ENCODE results near the gene ZNF135. TPM values are rescaled to one million over a fixed set of nuclear protein-coding genes. Genes with fewer than 3 reads are reported as not detected.

The ZNF135 gene
- total and polyA plus RNA-seq, 5 donors from 2014 or later: 0.15 to 2.7 (median 0.82) TPM

- no peaks in the 10 kb centered on the region for H3K4me1 Mint-ChIP-seq
- Histone ChIP-seq H3K36me3 (ENCODE audit: control insufficient read depth, insufficient read depth, low read length) (no peaks in the 10 kb centered on the region), H3K27ac (ENCODE audit: insufficient read depth, low read length, poor library complexity, severe bottlenecking) (no peak overlapping the region), H3K9me3 (ENCODE audit: control insufficient read depth in 2 of 2, low read length in 2 of 2) (peaks cover 4 to 63% of the 10 kb centered on the region in 2 experiments), H3K4me3 (ENCODE audit: low read depth, low read length) (no peak overlapping the region), H3K27me3 (ENCODE audit: control insufficient read depth, insufficient read depth, low read length) (no peaks in the 10 kb centered on the region), H3K4me1 (ENCODE audit: control insufficient read depth, insufficient read depth, low read length, poor library complexity, severe bottlenecking) (no peaks in the 10 kb centered on the region)
- H3K27ac Mint-ChIP-seq: no peak overlapping the region
- no peak overlapping the region for H3K4me3 Mint-ChIP-seq
- peaks cover 2% of the 10 kb centered on the region for H3K36me3 Mint-ChIP-seq
- ATAC-seq (ENCODE audit: low read depth in 2 of 2): no peak
- no peaks in the 10 kb centered on the region for H3K27me3 Mint-ChIP-seq
- H3K9me3 Mint-ChIP-seq: peaks cover 0 to 38% (median 14%) of the 10 kb centered on the region in 7 donors
- no peak for DNase-seq
Observed at GRCh38 chr19:58040751-58041525, 18.1 kb upstream of the ZNF135 start.

GRCh38 chr19:58042495-58043340 is 16.4 kb upstream of the ZNF135 start:
- Mint-ChIP-seq H3K4me3 (no peak overlapping the region), H3K27ac (no peak overlapping the region), H3K27me3 (no peaks in the 10 kb centered on the region), H3K4me1 (no peaks in the 10 kb centered on the region), H3K36me3 (peaks cover 7% of the 10 kb centered on the region), H3K9me3 (peaks cover 0 to 45% (median 11%) of the 10 kb centered on the region in 7 donors)
- DNase-seq (no peak), ATAC-seq (ENCODE audit: low read depth in 2 of 2) (no peak)
- no peaks in the 10 kb centered on the region for H3K4me1 ChIP-seq (ENCODE audit: control insufficient read depth, insufficient read depth, low read length, poor library complexity, severe bottlenecking)
- H3K27me3 ChIP-seq (ENCODE audit: control insufficient read depth, insufficient read depth, low read length): no peaks in the 10 kb centered on the region
- H3K27ac ChIP-seq (ENCODE audit: insufficient read depth, low read length, poor library complexity, severe bottlenecking): no peak overlapping the region
- H3K9me3 ChIP-seq (ENCODE audit: control insufficient read depth in 2 of 2, low read length in 2 of 2): peaks cover 5 to 75% of the 10 kb centered on the region in 2 experiments
- no peaks in the 10 kb centered on the region for H3K36me3 ChIP-seq (ENCODE audit: control insufficient read depth, insufficient read depth, low read length)
- no peak overlapping the region for H3K4me3 ChIP-seq (ENCODE audit: low read depth, low read length)

GRCh38 chr19:58044391-58044790 is 14.7 kb upstream of the ZNF135 start:
- no peaks in the 10 kb centered on the region for H3K36me3 ChIP-seq (ENCODE audit: control insufficient read depth, insufficient read depth, low read length)
- H3K4me3 Mint-ChIP-seq: no peak overlapping the region
- H3K27me3 ChIP-seq (ENCODE audit: control insufficient read depth, insufficient read depth, low read length): no peaks in the 10 kb centered on the region
- no peak overlapping the region for H3K4me3 ChIP-seq (ENCODE audit: low read depth, low read length)
- H3K9me3 ChIP-seq (ENCODE audit: control insufficient read depth in 2 of 2, low read length in 2 of 2): peaks cover 7 to 79% of the 10 kb centered on the region in 2 experiments
- H3K4me1 Mint-ChIP-seq: no peaks in the 10 kb centered on the region
- DNase-seq (no peak), ATAC-seq (ENCODE audit: low read depth in 2 of 2) (no peak)
- H3K27ac ChIP-seq (ENCODE audit: insufficient read depth, low read length, poor library complexity, severe bottlenecking): no peak overlapping the region
- peaks cover 7% of the 10 kb centered on the region for H3K36me3 Mint-ChIP-seq
- H3K4me1 ChIP-seq (ENCODE audit: control insufficient read depth, insufficient read depth, low read length, poor library complexity, severe bottlenecking): no peaks in the 10 kb centered on the region
- peaks cover 0 to 52% (median 19%) of the 10 kb centered on the region in 7 donors for H3K9me3 Mint-ChIP-seq
- H3K27ac Mint-ChIP-seq: no peak overlapping the region
- H3K27me3 Mint-ChIP-seq: no peaks in the 10 kb centered on the region

GRCh38 chr19:58044886-58045285 is 14.2 kb upstream of the ZNF135 start:
- H3K27me3 Mint-ChIP-seq: no peaks in the 10 kb centered on the region
- H3K4me3 ChIP-seq (ENCODE audit: low read depth, low read length): no peak overlapping the region
- ATAC-seq (ENCODE audit: low read depth in 2 of 2) (no peak), DNase-seq (no peak)
- H3K9me3 ChIP-seq (ENCODE audit: control insufficient read depth in 2 of 2, low read length in 2 of 2): peaks cover 7 to 83% of the 10 kb centered on the region in 2 experiments
- H3K4me1 Mint-ChIP-seq: no peaks in the 10 kb centered on the region
- H3K36me3 ChIP-seq (ENCODE audit: control insufficient read depth, insufficient read depth, low read length): no peaks in the 10 kb centered on the region
- H3K36me3 Mint-ChIP-seq: peaks cover 7% of the 10 kb centered on the region
- H3K27me3 ChIP-seq (ENCODE audit: control insufficient read depth, insufficient read depth, low read length): no peaks in the 10 kb centered on the region
- H3K27ac ChIP-seq (ENCODE audit: insufficient read depth, low read length, poor library complexity, severe bottlenecking): no peak overlapping the region
- peak overlapping the region in 1 of 3 donors; percentile 77 for H3K27ac Mint-ChIP-seq
- no peak overlapping the region for H3K4me3 Mint-ChIP-seq
- no peaks in the 10 kb centered on the region for H3K4me1 ChIP-seq (ENCODE audit: control insufficient read depth, insufficient read depth, low read length, poor library complexity, severe bottlenecking)
- H3K9me3 Mint-ChIP-seq: peaks cover 0 to 55% (median 20%) of the 10 kb centered on the region in 7 donors

- no peak for DNase-seq
Observed at GRCh38 chr19:58045411-58046050, 13.6 kb upstream of the ZNF135 start.

GRCh38 chr19:58046856-58047255 is 12.2 kb upstream of the ZNF135 start:
- no peak overlapping the region for H3K4me3 Mint-ChIP-seq
- Histone ChIP-seq H3K27me3 (ENCODE audit: control insufficient read depth, insufficient read depth, low read length) (no peaks in the 10 kb centered on the region), H3K4me3 (ENCODE audit: low read depth, low read length) (no peak overlapping the region), H3K36me3 (ENCODE audit: control insufficient read depth, insufficient read depth, low read length) (no peaks in the 10 kb centered on the region), H3K27ac (ENCODE audit: insufficient read depth, low read length, poor library complexity, severe bottlenecking) (no peak overlapping the region), H3K4me1 (ENCODE audit: control insufficient read depth, insufficient read depth, low read length, poor library complexity, severe bottlenecking) (no peaks in the 10 kb centered on the region), H3K9me3 (ENCODE audit: control insufficient read depth in 2 of 2, low read length in 2 of 2) (peaks cover 12 to 74% of the 10 kb centered on the region in 2 experiments)
- DNase-seq: no peak
- H3K27ac Mint-ChIP-seq: no peak overlapping the region
- H3K4me1 Mint-ChIP-seq: no peaks in the 10 kb centered on the region
- H3K27me3 Mint-ChIP-seq: no peaks in the 10 kb centered on the region
- H3K36me3 Mint-ChIP-seq: peaks cover 7% of the 10 kb centered on the region
- no peak for ATAC-seq (ENCODE audit: low read depth in 2 of 2)
- H3K9me3 Mint-ChIP-seq: peaks cover 0 to 61% (median 19%) of the 10 kb centered on the region in 7 donors

More at GRCh38 chr19:58045411-58046050, 13.6 kb upstream of the ZNF135 start:
- Mint-ChIP-seq H3K27me3 (no peaks in the 10 kb centered on the region), H3K36me3 (peaks cover 7% of the 10 kb centered on the region), H3K9me3 (peaks cover 0 to 58% (median 20%) of the 10 kb centered on the region in 7 donors), H3K4me3 (no peak overlapping the region), H3K27ac (no peak overlapping the region), H3K4me1 (no peaks in the 10 kb centered on the region)
- H3K9me3 ChIP-seq (ENCODE audit: control insufficient read depth in 2 of 2, low read length in 2 of 2): peaks cover 7 to 77% of the 10 kb centered on the region in 2 experiments
- H3K27ac ChIP-seq (ENCODE audit: insufficient read depth, low read length, poor library complexity, severe bottlenecking): no peak overlapping the region
- no peak overlapping the region for H3K4me3 ChIP-seq (ENCODE audit: low read depth, low read length)
- ATAC-seq (ENCODE audit: low read depth in 2 of 2): no peak
- no peaks in the 10 kb centered on the region for H3K36me3 ChIP-seq (ENCODE audit: control insufficient read depth, insufficient read depth, low read length)
- H3K4me1 ChIP-seq (ENCODE audit: control insufficient read depth, insufficient read depth, low read length, poor library complexity, severe bottlenecking): no peaks in the 10 kb centered on the region
- no peaks in the 10 kb centered on the region for H3K27me3 ChIP-seq (ENCODE audit: control insufficient read depth, insufficient read depth, low read length)

GRCh38 chr19:58047672-58048071 is 11.4 kb upstream of the ZNF135 start:
- no peak overlapping the region for H3K4me3 Mint-ChIP-seq
- ATAC-seq (ENCODE audit: low read depth in 2 of 2) (no peak), DNase-seq (no peak)
- H3K27ac Mint-ChIP-seq: no peak overlapping the region
- H3K4me1 Mint-ChIP-seq: no peaks in the 10 kb centered on the region
- H3K36me3 Mint-ChIP-seq: peaks cover 7% of the 10 kb centered on the region
- H3K4me1 ChIP-seq (ENCODE audit: control insufficient read depth, insufficient read depth, low read length, poor library complexity, severe bottlenecking): no peaks in the 10 kb centered on the region
- H3K36me3 ChIP-seq (ENCODE audit: control insufficient read depth, insufficient read depth, low read length): no peaks in the 10 kb centered on the region
- peaks cover 12 to 78% of the 10 kb centered on the region in 2 experiments for H3K9me3 ChIP-seq (ENCODE audit: control insufficient read depth in 2 of 2, low read length in 2 of 2)
- H3K27me3 Mint-ChIP-seq: no peaks in the 10 kb centered on the region
- no peak overlapping the region for H3K27ac ChIP-seq (ENCODE audit: insufficient read depth, low read length, poor library complexity, severe bottlenecking)
- no peaks in the 10 kb centered on the region for H3K27me3 ChIP-seq (ENCODE audit: control insufficient read depth, insufficient read depth, low read length)
- H3K4me3 ChIP-seq (ENCODE audit: low read depth, low read length): no peak overlapping the region
- peaks cover 0 to 61% (median 19%) of the 10 kb centered on the region in 7 donors for H3K9me3 Mint-ChIP-seq
